K562 (cell line): ENCODE measurements around the gene SYNGR4. TPM values are rescaled to one million over a fixed set of nuclear protein-coding genes. Genes with fewer than 3 reads are reported as not detected.
A peak's percentile ranks its signal among the peaks of the same experiment; 100 is the strongest.

Experiments
- CC2D1A ChIP-seq: fragments of 450-650 bp; IDR thresholded peaks from 2 replicates; pipeline ENCODE4 v1.6.1; 2017; ENCODE audit warnings: mild to moderate bottlenecking
- MAX ChIP-seq: sonication (generic); formaldehyde crosslinking; IDR thresholded peaks from 2 replicates; pipeline ENCODE4 v1.9.0; 2022; ENCODE audit warnings: mild to moderate bottlenecking, missing genetic modification reagents
- PHF21A ChIP-seq: fragments of 450-650 bp; IDR thresholded peaks from 2 replicates; pipeline ENCODE4 v1.6.1; 2017; ENCODE audit warnings: low read depth, borderline replicate concordance
- RNF2 ChIP-seq: sonication (generic); IDR thresholded peaks from 2 replicates; pipeline ENCODE4 v1.6.1; 2016
- SMARCA5 ChIP-seq: fragments of 450-650 bp; IDR thresholded peaks from 2 replicates; pipeline ENCODE4 v1.6.1; 2016
- TAF7 ChIP-seq: fragments of 450-650 bp; IDR thresholded peaks from 2 replicates; pipeline ENCODE4 v1.6.1; 2016; ENCODE audit warnings: missing genetic modification characterization, missing compliant biosample characterization
- TARDBP ChIP-seq: fragments of 450-650 bp; IDR thresholded peaks from 2 replicates; pipeline ENCODE4 v1.6.1; 2016
- ZBTB40 ChIP-seq, 2 experiments: fragments of 450-650 bp in 1 of 2; sonication (generic) in 1 of 2; formaldehyde crosslinking in 1 of 2; IDR thresholded peaks; 2 replicates each; pipeline versions ENCODE4 v1.7.1 to v1.9.0; 2016 to 2022; ENCODE audit warnings: inconsistent platforms in 1 of 2, mild to moderate bottlenecking in 1 of 2, missing genetic modification reagents in 1 of 2
- ZBTB7A ChIP-seq: IDR thresholded peaks from 2 replicates; pipeline ENCODE4 v1.6.1; 2011; ENCODE audit warnings: low read depth, mild to moderate bottlenecking, low read length, moderate library complexity, borderline replicate concordance; ENCODE audit not compliant: control insufficient read depth
- ZNF316 ChIP-seq: fragments of 450-650 bp; IDR thresholded peaks from 2 replicates; pipeline ENCODE4 v1.6.1; 2016
- ZNF431 ChIP-seq: sonication (generic); formaldehyde crosslinking; IDR thresholded peaks from 2 replicates; pipeline ENCODE4 v1.8.0; 2022; ENCODE audit warnings: mild to moderate bottlenecking, missing genetic modification reagents
- polyA plus RNA-seq, 8 experiments: library from polyadenylated mRNA; depleted of rRNA in 4 of 8; stranded (reverse) in 5 of 8; unstranded in 3 of 8; fragments of >200 nt; fragmentation: Nextera tagmentation in 2 of 8; fragmentation: Illumina TruSeq in 1 of 8; extraction: Ambion mirVana in 2 of 8; extraction: Trizol in 1 of 8; gene quantifications; 2 replicates each; pipeline versions ENCODE4 v1.2.1 to v1.2.3, GENCODE V29; 2011 to 2014; ENCODE audit warnings: inconsistent platforms in 1 of 8, missing spikeins in 1 of 8
- total RNA-seq, 7 experiments: library from RNA; depleted of rRNA in 6 of 7; stranded (reverse); fragments of >200 nt in 6 of 7; fragmentation: Illumina TruSeq in 2 of 7; extraction: Trizol in 2 of 7; gene quantifications; 2 replicates each; pipeline versions ENCODE4 v1.2.1 to v1.2.3, GENCODE V29; 2011 to 2021; ENCODE audit warnings: low replicate concordance in 1 of 7
- TF ChIP-seq, protein P1 (sequence below): fragments of 450-650 bp; conservative IDR thresholded peaks from 2 replicates; pipeline ENCODE4 v1.6.1; 2016; ENCODE audit warnings: missing genetic modification characterization, low read depth, mild to moderate bottlenecking, control low read depth, missing compliant biosample characterization
- TF ChIP-seq, protein P2 (sequence below): fragments of 250-450 bp; sonication (Bioruptor Pico); IDR thresholded peaks from 2 replicates; pipeline ENCODE4 v1.8.0; 2021; ENCODE audit warnings: mild to moderate bottlenecking, moderate library complexity

The SYNGR4 gene
- total and polyA plus RNA-seq, 9 of the 15 experiments (the other 6 are each of a cell fraction or from before 2014, with no cell fraction given): 0.07 to 0.14 TPM; not detected in 7

DNA sequence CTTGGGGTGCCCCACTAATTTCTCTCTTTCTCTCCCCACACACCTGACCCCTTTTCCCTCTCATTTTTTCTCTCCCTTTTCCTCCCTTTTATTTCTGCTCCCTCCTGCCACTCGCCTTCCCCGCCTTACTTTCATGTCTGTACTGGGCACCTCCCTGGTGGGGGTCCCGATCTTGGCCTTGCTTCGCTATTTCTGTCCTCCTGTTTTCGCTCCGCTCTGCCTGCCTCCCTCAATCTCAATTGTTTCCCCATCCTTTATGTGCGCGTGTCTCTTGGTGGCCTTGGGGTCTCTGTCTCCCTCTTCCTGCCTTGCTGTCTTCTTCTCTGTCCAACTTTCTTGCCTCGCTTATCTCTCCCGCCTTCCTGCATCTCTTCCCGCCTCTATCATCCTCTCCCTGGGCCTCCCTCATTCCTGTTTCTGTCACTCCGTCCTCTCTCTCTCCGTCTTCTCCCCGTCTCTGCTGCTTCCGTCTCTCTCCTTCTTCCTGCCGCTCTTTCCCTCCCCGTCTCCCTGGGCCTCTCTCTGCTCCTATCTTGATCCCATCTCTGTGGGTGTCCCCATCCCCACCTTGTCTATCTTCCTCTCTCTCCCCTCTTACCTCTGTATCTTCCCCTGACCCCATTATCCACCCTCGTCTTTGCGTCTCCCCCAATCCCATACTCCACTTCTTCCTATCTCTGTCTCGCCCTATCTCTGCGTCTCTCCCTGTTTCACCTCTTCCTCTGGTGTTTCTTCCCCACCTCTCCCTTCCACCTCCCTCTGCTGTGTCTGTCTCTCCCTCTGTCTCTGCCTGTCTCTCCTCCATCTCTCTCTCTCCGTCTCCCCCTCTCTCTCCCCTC lies 33.3 kb downstream of the SYNGR4 start (continued):
- TF ChIP-seq ZBTB40 (IDR thresholded peaks at IDR 0.05) (peak; percentile 76), ZBTB40 (CRISPR knock-in tag; IDR thresholded peaks at IDR 0.05) (no peak), ZNF316 (peak; percentile 26; the same call in 1 of the 2 replicates), ZNF431 (CRISPR knock-in tag) (peak; percentile 40; the same call in 1 of the 2 replicates), SMARCA5 (peak; percentile 77), TAF7 (tag) (no peak), MAX (peak; percentile 49), ZBTB7A (peak; percentile 42; the same call in 1 of the 2 replicates), CC2D1A (peak; percentile 62; the same call in 1 of the 2 replicates), TARDBP (no peak), PHF21A (no peak), RNF2 (no peak)
- TF ChIP-seq, protein P1, sequence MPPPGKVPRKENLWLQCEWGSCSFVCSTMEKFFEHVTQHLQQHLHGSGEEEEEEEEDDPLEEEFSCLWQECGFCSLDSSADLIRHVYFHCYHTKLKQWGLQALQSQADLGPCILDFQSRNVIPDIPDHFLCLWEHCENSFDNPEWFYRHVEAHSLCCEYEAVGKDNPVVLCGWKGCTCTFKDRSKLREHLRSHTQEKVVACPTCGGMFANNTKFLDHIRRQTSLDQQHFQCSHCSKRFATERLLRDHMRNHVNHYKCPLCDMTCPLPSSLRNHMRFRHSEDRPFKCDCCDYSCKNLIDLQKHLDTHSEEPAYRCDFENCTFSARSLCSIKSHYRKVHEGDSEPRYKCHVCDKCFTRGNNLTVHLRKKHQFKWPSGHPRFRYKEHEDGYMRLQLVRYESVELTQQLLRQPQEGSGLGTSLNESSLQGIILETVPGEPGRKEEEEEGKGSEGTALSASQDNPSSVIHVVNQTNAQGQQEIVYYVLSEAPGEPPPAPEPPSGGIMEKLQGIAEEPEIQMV: 0 out of 2 replicates have a peak, but pooled peaks have one; percentile 20
- TF ChIP-seq, protein P2, sequence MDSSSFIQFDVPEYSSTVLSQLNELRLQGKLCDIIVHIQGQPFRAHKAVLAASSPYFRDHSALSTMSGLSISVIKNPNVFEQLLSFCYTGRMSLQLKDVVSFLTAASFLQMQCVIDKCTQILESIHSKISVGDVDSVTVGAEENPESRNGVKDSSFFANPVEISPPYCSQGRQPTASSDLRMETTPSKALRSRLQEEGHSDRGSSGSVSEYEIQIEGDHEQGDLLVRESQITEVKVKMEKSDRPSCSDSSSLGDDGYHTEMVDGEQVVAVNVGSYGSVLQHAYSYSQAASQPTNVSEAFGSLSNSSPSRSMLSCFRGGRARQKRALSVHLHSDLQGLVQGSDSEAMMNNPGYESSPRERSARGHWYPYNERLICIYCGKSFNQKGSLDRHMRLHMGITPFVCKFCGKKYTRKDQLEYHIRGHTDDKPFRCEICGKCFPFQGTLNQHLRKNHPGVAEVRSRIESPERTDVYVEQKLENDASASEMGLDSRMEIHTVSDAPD: no peak
